Measurements from ENCODE around the gene SLC6A1.

SLC6A1 gene

GRCh38 chr3:10996345-10997013, 3.9 kb downstream of the SLC6A1 start:
- no peak for DNase-seq

GRCh38 chr3:10997196-10997595, 4.6 kb downstream of the SLC6A1 start:
- no peak for DNase-seq

GRCh38 chr3:10998542-10998941, 6.0 kb downstream of the SLC6A1 start:
- DNase-seq: no peak

GRCh38 chr3:10999221-11000107, 6.9 kb downstream of the SLC6A1 start:
- no peak for DNase-seq

GRCh38 chr3:11000528-11000927, 8.0 kb downstream of the SLC6A1 start:
- no peak for DNase-seq

GRCh38 chr3:11001020-11001657, 8.6 kb downstream of the SLC6A1 start:
- no peak for DNase-seq

GRCh38 chr3:11001658-11002021, 9.1 kb downstream of the SLC6A1 start:
- DNase-seq: no peak

GRCh38 chr3:11002371-11002807, 9.8 kb downstream of the SLC6A1 start:
- no peak for DNase-seq

- no peak for DNase-seq
Measured at GRCh38 chr3:11004563-11004962, 12.0 kb downstream of the SLC6A1 start.

- no peak for DNase-seq
Measured at GRCh38 chr3:11005686-11006256, 13.2 kb downstream of the SLC6A1 start.

GRCh38 chr3:11006986-11007933, 14.7 kb downstream of the SLC6A1 start:
- no peak for DNase-seq

GRCh38 chr3:11009898-11010297, 17.4 kb downstream of the SLC6A1 start:
- no peak for DNase-seq

- no peak for DNase-seq
Measured at GRCh38 chr3:11010426-11011165, 18.0 kb downstream of the SLC6A1 start.

- DNase-seq: no peak
Measured at GRCh38 chr3:11014253-11014652, 21.7 kb downstream of the SLC6A1 start.

- DNase-seq: no peak
Measured at GRCh38 chr3:11014752-11015151, 22.2 kb downstream of the SLC6A1 start.

GRCh38 chr3:11015369-11015768, 22.8 kb downstream of the SLC6A1 start:
- no peak for DNase-seq

- no peak for DNase-seq
Measured at GRCh38 chr3:11016727-11017126, 24.2 kb downstream of the SLC6A1 start.

GRCh38 chr3:11019116-11019819, 26.7 kb downstream of the SLC6A1 start:
- DNase-seq: no peak

GRCh38 chr3:11020764-11021163, 28.2 kb downstream of the SLC6A1 start:
- DNase-seq: no peak

- DNase-seq: no peak
Measured at GRCh38 chr3:11021611-11022011, 29.1 kb downstream of the SLC6A1 start.

- no peak for DNase-seq
Measured at GRCh38 chr3:11022115-11022514, 29.6 kb downstream of the SLC6A1 start.
